SK-N-SH (cell line): ENCODE results near the gene SSTR1.

Experiments used
- JUND ChIP-seq: IDR thresholded peaks from 2 replicates; pipeline ENCODE4 v1.4.0; 2012
- POLR2AphosphoS5 ChIP-seq: IDR thresholded peaks from 2 replicates; pipeline ENCODE4 v1.6.1; 2012; ENCODE audit warnings: low read depth, low read length
- RCOR1 ChIP-seq: fragments of 150-350 bp; IDR thresholded peaks from 2 replicates; pipeline ENCODE4 v1.6.1; 2017; ENCODE audit warnings: antibody characterized with exemption, low read length
- RXRA ChIP-seq: IDR thresholded peaks from 2 replicates; pipeline ENCODE4 v1.4.0; 2012; ENCODE audit warnings: low read depth, mild to moderate bottlenecking, borderline replicate concordance
- YY1 ChIP-seq: IDR thresholded peaks from 2 replicates; pipeline ENCODE4 v1.4.0; 2012; ENCODE audit warnings: low read depth, mild to moderate bottlenecking
- TF ChIP-seq, protein P1 (sequence below): fragments of 200-600 bp; sonication (generic); IDR thresholded peaks from 2 replicates; pipeline ENCODE4 v1.6.1; 2017; ENCODE audit warnings: antibody characterized with exemption, mild to moderate bottlenecking, moderate library complexity
- TF ChIP-seq, protein P2 (sequence below): IDR thresholded peaks from 2 replicates; pipeline ENCODE4 v1.4.0; 2012; ENCODE audit warnings: low read depth
- TF ChIP-seq, protein P3 (sequence below): IDR thresholded peaks from 2 replicates; pipeline ENCODE4 v1.4.0; 2012; ENCODE audit warnings: low read depth, borderline replicate concordance
- TF ChIP-seq, protein P4 (sequence below): IDR thresholded peaks from 2 replicates; pipeline ENCODE4 v1.6.1; 2012; ENCODE audit warnings: mild to moderate bottlenecking, low read depth, low read length, moderate library complexity
- TF ChIP-seq, protein P5 (sequence below): fragments of 150-350 bp; IDR thresholded peaks from 2 replicates; pipeline ENCODE4 v1.6.1; 2017; ENCODE audit warnings: antibody characterized with exemption, low read length, low read depth, borderline replicate concordance

DNA sequence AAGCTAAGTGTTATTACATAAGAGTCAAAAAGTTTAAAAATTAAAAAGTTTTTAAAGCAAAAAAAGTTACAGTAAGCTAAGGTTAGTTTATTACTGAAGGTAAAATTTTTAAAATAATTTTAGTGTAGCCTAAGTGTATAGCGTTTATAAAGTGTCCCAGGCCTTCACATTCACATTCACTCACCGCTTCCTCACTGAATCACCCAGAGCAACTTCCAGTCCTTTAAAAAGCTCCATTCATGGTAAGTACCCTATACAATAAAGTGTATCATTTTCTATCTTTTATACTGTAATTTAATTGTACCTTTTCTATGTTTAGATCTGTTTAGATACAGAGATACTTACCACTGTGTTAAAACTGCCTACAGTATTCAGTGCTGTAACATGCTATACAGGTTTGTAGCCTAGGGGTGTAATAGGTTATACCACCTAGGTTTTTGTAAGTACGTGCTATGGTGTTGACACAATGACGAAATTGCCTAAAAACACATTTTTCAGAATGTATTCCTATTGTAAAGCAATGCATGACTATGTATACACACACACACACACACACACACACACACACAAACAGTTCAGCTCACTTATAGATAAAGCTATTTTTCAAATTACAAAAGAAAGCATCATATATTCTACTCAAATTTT is 44.5 kb downstream of the SSTR1 start:
- TF ChIP-seq, protein P1, sequence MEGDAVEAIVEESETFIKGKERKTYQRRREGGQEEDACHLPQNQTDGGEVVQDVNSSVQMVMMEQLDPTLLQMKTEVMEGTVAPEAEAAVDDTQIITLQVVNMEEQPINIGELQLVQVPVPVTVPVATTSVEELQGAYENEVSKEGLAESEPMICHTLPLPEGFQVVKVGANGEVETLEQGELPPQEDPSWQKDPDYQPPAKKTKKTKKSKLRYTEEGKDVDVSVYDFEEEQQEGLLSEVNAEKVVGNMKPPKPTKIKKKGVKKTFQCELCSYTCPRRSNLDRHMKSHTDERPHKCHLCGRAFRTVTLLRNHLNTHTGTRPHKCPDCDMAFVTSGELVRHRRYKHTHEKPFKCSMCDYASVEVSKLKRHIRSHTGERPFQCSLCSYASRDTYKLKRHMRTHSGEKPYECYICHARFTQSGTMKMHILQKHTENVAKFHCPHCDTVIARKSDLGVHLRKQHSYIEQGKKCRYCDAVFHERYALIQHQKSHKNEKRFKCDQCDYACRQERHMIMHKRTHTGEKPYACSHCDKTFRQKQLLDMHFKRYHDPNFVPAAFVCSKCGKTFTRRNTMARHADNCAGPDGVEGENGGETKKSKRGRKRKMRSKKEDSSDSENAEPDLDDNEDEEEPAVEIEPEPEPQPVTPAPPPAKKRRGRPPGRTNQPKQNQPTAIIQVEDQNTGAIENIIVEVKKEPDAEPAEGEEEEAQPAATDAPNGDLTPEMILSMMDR, result no peak
- TF ChIP-seq, protein P2, sequence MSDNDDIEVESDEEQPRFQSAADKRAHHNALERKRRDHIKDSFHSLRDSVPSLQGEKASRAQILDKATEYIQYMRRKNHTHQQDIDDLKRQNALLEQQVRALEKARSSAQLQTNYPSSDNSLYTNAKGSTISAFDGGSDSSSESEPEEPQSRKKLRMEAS, result no peak
- TF ChIP-seq, protein P3, sequence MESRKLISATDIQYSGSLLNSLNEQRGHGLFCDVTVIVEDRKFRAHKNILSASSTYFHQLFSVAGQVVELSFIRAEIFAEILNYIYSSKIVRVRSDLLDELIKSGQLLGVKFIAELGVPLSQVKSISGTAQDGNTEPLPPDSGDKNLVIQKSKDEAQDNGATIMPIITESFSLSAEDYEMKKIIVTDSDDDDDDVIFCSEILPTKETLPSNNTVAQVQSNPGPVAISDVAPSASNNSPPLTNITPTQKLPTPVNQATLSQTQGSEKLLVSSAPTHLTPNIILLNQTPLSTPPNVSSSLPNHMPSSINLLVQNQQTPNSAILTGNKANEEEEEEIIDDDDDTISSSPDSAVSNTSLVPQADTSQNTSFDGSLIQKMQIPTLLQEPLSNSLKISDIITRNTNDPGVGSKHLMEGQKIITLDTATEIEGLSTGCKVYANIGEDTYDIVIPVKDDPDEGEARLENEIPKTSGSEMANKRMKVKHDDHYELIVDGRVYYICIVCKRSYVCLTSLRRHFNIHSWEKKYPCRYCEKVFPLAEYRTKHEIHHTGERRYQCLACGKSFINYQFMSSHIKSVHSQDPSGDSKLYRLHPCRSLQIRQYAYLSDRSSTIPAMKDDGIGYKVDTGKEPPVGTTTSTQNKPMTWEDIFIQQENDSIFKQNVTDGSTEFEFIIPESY, result no peak
- TF ChIP-seq YY1, result no peak
- TF ChIP-seq, protein P4, sequence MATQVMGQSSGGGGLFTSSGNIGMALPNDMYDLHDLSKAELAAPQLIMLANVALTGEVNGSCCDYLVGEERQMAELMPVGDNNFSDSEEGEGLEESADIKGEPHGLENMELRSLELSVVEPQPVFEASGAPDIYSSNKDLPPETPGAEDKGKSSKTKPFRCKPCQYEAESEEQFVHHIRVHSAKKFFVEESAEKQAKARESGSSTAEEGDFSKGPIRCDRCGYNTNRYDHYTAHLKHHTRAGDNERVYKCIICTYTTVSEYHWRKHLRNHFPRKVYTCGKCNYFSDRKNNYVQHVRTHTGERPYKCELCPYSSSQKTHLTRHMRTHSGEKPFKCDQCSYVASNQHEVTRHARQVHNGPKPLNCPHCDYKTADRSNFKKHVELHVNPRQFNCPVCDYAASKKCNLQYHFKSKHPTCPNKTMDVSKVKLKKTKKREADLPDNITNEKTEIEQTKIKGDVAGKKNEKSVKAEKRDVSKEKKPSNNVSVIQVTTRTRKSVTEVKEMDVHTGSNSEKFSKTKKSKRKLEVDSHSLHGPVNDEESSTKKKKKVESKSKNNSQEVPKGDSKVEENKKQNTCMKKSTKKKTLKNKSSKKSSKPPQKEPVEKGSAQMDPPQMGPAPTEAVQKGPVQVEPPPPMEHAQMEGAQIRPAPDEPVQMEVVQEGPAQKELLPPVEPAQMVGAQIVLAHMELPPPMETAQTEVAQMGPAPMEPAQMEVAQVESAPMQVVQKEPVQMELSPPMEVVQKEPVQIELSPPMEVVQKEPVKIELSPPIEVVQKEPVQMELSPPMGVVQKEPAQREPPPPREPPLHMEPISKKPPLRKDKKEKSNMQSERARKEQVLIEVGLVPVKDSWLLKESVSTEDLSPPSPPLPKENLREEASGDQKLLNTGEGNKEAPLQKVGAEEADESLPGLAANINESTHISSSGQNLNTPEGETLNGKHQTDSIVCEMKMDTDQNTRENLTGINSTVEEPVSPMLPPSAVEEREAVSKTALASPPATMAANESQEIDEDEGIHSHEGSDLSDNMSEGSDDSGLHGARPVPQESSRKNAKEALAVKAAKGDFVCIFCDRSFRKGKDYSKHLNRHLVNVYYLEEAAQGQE, result no peak
- no peak for TF ChIP-seq POLR2AphosphoS5
- no peak for TF ChIP-seq RCOR1
- TF ChIP-seq, protein P5, sequence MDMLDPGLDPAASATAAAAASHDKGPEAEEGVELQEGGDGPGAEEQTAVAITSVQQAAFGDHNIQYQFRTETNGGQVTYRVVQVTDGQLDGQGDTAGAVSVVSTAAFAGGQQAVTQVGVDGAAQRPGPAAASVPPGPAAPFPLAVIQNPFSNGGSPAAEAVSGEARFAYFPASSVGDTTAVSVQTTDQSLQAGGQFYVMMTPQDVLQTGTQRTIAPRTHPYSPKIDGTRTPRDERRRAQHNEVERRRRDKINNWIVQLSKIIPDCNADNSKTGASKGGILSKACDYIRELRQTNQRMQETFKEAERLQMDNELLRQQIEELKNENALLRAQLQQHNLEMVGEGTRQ, result no peak
- no peak for TF ChIP-seq JUND
- no peak for TF ChIP-seq RXRA
